Gastrocnemius medialis (tissue), 4 donors: Measurements from ENCODE around the gene CT47C1. TPM values are rescaled to one million over a fixed set of nuclear protein-coding genes. Genes with fewer than 3 reads are reported as not detected.

Source experiments
- ATAC-seq, 2 donors: fragments of 150-250 bp; one replicate each; pipeline ENCODE4 v1.9.1; 2016
- DNase-seq, 2 donors: peaks; one replicate each; pipeline ENCODE4 v3.0.0-alpha.2; 2019
- H3K27ac ChIP-seq, 4 donors: fragments of 200-600 bp; sonication (generic); 1 replicate in 1 of 4; 2 replicates in 3 of 4; pipeline ENCODE4 v1.5.1; 2016 to 2018; ENCODE audit warnings: mild to moderate bottlenecking in 2 of 4, moderate library complexity in 1 of 4
- H3K27me3 ChIP-seq, 3 donors: fragments of 200-600 bp; sonication (generic) in 2 of 3; 1 replicate in 1 of 3; 2 replicates in 2 of 3; pipeline versions ENCODE4 v1.5.1 to v1.6.0; 2016 to 2019; ENCODE audit warnings: mild to moderate bottlenecking in 1 of 3, moderate library complexity in 1 of 3
- H3K36me3 ChIP-seq, 2 donors: fragments of 200-600 bp; sonication (generic) in 1 of 2; one replicate each; pipeline ENCODE4 v1.5.1; 2017 to 2018
- H3K4me1 ChIP-seq, 2 donors: fragments of 200-600 bp; sonication (generic) in 1 of 2; one replicate each; pipeline ENCODE4 v1.5.1; 2016 to 2017; ENCODE audit warnings: mild to moderate bottlenecking in 2 of 2
- H3K4me3 ChIP-seq, 4 donors: fragments of 200-600 bp; sonication (generic) in 3 of 4; 1 replicate in 1 of 4; 2 replicates in 3 of 4; pipeline ENCODE4 v1.5.1; 2016 to 2019; ENCODE audit warnings: mild to moderate bottlenecking in 2 of 4
- H3K9me3 ChIP-seq, 3 donors: fragments of 200-600 bp; sonication (generic) in 2 of 3; 1 replicate in 1 of 3; 2 replicates in 2 of 3; pipeline ENCODE4 v1.5.1; 2016 to 2019
- POLR2A ChIP-seq, 2 donors: fragments of 450-650 bp; IDR thresholded peaks; one replicate each; pipeline ENCODE4 v1.6.1; 2017; ENCODE audit warnings: antibody characterized with exemption in 2 of 2, mild to moderate bottlenecking in 2 of 2, moderate library complexity in 2 of 2
- in situ Hi-C, 4 donors: fragments of 200-750 bp; cut with MboI; loops; one replicate each; pipeline versions ENCODE4 v1.15.0 to v1.8.0; 2017; ENCODE audit warnings: low sequenced_read_pairs in 4 of 4
- intact Hi-C: fragments of 100-400 bp; cut with DNase I; formaldehyde crosslinking; loops from one replicate; pipeline ENCODE4 v1.15.1; 2023; ENCODE audit warnings: low total_unique reads
- total RNA-seq, 4 donors: library from RNA; depleted of rRNA; stranded (reverse); fragments of >200 nt; gene quantifications; one replicate each; pipeline versions ENCODE4 v1.1.0 to v1.2.3, GENCODE V29; 2016
- TF ChIP-seq, protein P1 (sequence below), 5 experiments: fragments of 450-650 bp in 3 of 5; fragments of 200-600 bp in 2 of 5; sonication (generic) in 2 of 5; IDR thresholded peaks in 4 of 5; conservative IDR thresholded peaks in 1 of 5; 1 replicate in 4 of 5; 2 replicates in 1 of 5; pipeline ENCODE4 v1.5.1; 2016 to 2019; ENCODE audit warnings: antibody characterized with exemption in 5 of 5, mild to moderate bottlenecking in 3 of 5, moderate library complexity in 3 of 5

CT47C1 gene
- total RNA-seq, 4 donors from 2014 or later = not detected

DNA sequence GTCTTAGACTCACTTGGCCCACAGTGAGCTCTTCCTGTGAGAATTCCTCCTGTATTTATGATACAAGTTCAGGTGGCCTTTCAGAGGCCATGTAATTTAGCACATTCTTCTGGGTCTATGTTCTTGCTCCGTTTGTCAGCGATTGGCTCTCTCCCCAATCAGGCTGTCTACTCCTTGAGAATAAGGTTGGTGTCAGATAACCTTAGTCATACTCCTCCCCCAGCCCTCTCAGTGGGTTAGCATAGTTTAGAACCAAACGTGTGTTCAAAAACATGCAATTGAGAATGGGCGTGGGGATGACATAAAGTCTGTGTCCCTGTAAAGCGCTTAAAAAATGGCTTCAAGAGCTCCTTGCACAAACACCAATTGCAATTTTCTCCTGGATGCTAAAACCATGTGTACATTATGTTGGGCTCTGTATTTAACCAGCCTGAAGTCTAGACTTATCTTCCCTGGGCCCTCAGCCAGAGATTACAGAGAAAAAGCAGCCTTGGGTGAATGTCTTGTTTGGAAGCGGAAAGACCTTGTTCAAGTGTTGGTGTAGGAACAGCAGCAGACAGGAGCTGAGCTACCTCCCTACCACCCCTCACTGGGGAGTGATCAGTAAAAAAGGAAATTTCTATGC, 9.9 kb upstream of the CT47C1 start:
- H3K27ac ChIP-seq = no peak overlapping the region
- ATAC-seq (no peak), DNase-seq (no peak)
- TF ChIP-seq, protein P1, sequence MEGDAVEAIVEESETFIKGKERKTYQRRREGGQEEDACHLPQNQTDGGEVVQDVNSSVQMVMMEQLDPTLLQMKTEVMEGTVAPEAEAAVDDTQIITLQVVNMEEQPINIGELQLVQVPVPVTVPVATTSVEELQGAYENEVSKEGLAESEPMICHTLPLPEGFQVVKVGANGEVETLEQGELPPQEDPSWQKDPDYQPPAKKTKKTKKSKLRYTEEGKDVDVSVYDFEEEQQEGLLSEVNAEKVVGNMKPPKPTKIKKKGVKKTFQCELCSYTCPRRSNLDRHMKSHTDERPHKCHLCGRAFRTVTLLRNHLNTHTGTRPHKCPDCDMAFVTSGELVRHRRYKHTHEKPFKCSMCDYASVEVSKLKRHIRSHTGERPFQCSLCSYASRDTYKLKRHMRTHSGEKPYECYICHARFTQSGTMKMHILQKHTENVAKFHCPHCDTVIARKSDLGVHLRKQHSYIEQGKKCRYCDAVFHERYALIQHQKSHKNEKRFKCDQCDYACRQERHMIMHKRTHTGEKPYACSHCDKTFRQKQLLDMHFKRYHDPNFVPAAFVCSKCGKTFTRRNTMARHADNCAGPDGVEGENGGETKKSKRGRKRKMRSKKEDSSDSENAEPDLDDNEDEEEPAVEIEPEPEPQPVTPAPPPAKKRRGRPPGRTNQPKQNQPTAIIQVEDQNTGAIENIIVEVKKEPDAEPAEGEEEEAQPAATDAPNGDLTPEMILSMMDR (IDR thresholded peaks at IDR 0.05 in 4 of 5, conservative IDR thresholded peaks at IDR 0.05 in 1 of 5) = no peak
- TF ChIP-seq POLR2A (IDR thresholded peaks at IDR 0.05) = no peak
- H3K27me3 ChIP-seq = no peaks in the 10 kb centered on the region
- no peak overlapping the region for H3K4me3 ChIP-seq
- no peaks in the 10 kb centered on the region for H3K36me3 ChIP-seq
- no peaks in the 10 kb centered on the region for H3K4me1 ChIP-seq
- intact Hi-C loops (no loop called here), in situ Hi-C loops (loop anchor here in 3 of 4 donors (10.0 to 25.0 kb wide), 2 partner anchors 218 to 426 kb away; no protein-coding TSS in a partner anchor)
- no peaks in the 10 kb centered on the region for H3K9me3 ChIP-seq

DNA sequence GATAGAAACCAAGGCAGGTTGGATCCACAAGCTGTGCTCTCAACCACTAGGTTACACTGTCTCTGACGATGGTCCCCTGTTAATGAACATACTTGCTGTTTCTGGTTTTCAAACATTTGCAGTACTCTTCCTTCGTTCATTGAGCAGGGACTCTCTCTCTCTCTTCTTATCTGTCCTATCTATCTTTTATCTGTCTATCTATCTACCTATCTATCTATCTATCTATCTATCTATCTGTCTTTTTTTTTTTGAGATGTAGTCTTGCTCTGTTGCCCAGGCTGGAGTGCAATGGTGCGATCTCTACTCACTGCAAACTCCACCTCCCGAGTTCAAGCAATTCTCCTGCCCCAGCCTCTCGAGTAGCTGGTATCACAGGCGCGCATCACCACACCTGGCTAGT, 9.4 kb upstream of the CT47C1 start:
- ATAC-seq = no peak
- H3K9me3 ChIP-seq = no peaks in the 10 kb centered on the region
- in situ Hi-C loops = loop anchor here in 3 of 4 donors (10.0 to 25.0 kb wide), 2 partner anchors 219 to 426 kb away; no protein-coding TSS in a partner anchor

DNA sequence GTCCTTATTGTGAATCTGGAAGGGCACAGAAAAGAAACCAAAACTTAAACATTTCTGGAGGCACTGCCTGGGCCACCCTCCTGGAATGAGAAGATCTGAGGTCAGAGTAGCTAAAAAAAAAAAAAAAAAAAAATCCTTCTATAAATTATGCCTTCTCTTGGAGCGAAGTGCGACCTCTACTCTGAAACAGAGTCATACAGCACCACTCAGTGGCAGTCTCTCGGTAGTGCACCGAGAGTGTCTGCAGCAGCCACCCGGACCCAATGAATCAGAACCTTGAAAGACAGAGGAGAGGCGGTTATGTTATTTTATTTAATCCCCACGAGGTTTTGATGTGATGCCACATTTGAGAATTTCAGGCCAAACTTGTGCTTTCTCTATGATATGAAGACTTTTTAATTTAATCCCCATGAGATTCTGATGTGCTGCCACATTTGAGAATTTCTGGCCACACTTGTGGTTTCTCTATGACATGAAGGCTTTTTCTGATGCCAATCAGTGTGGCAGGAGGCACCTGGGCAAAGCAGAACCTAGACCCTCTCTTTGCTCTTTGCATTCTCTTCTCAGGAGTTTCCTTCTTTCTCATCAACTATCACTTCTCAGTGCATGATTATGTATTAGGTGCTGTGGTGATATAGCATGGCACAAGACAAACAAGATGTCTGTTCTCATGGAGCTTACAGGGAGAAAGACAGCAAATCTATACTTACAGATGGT, 5.6 kb upstream of the CT47C1 start:
- Histone ChIP-seq H3K9me3 (no peaks in the 10 kb centered on the region), H3K4me1 (no peaks in the 10 kb centered on the region), H3K27ac (no peak overlapping the region), H3K4me3 (no peak overlapping the region), H3K27me3 (no peaks in the 10 kb centered on the region), H3K36me3 (no peaks in the 10 kb centered on the region)
- TF ChIP-seq POLR2A (IDR thresholded peaks at IDR 0.05) = no peak
- TF ChIP-seq, protein P1 (IDR thresholded peaks at IDR 0.05 in 4 of 5, conservative IDR thresholded peaks at IDR 0.05 in 1 of 5) = peak; percentile 39 to 67 (median 57)
- intact Hi-C loops = loop anchor here (2.0 kb wide), 2 partner anchors 220 to 228 kb away; no protein-coding TSS in a partner anchor
- ATAC-seq (peak in 1 of 2 donors; percentile 58), DNase-seq (peak in 1 of 2 donors; percentile 22)
- in situ Hi-C loops = loop anchor here (5.0 to 25.0 kb wide), 3 partner anchors 220 to 430 kb away; no protein-coding TSS in a partner anchor

More for the DNA sequence above, 9.4 kb upstream of the CT47C1 start:
- Histone ChIP-seq H3K4me1 (no peaks in the 10 kb centered on the region), H3K27me3 (no peaks in the 10 kb centered on the region), H3K4me3 (no peak overlapping the region), H3K27ac (no peak overlapping the region), H3K36me3 (no peaks in the 10 kb centered on the region)
- no peak for DNase-seq
- intact Hi-C loops = no loop called here
- TF ChIP-seq, protein P1 (IDR thresholded peaks at IDR 0.05 in 4 of 5, conservative IDR thresholded peaks at IDR 0.05 in 1 of 5) = no peak
- no peak for TF ChIP-seq POLR2A (IDR thresholded peaks at IDR 0.05)

DNA sequence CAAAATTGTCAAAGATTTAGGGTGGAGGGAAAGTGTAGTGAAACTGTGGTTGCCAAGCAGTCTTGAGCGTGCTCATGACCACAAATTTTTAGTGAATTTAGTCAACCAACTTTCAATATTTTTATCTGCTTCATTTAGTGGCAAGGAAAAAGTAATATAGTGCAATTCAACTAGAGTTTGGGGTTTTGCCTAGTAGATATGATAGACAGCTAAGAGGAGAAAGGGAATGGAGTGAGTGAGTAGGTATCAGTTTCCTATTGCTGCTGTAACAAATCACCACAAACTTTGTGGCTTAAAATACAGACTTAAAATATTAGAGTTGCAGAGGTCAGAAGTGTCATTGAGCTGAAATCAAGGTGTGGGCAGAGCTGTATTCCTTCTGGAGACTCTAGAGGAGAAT, 3.7 kb upstream of the CT47C1 start:
- H3K4me3 ChIP-seq = no peak overlapping the region
- H3K4me1 ChIP-seq = no peaks in the 10 kb centered on the region
- H3K27me3 ChIP-seq = no peaks in the 10 kb centered on the region
- DNase-seq (no peak), ATAC-seq (no peak)
- no peaks in the 10 kb centered on the region for H3K9me3 ChIP-seq
- intact Hi-C loops = no loop called here
- in situ Hi-C loops = loop anchor here (5.0 to 25.0 kb wide), 3 partner anchors 222 to 432 kb away; no protein-coding TSS in a partner anchor
- TF ChIP-seq, protein P1 (IDR thresholded peaks at IDR 0.05 in 4 of 5, conservative IDR thresholded peaks at IDR 0.05 in 1 of 5) = no peak
- TF ChIP-seq POLR2A (IDR thresholded peaks at IDR 0.05) = no peak
- H3K27ac ChIP-seq = no peak overlapping the region
- H3K36me3 ChIP-seq = no peaks in the 10 kb centered on the region
